Measurements from ENCODE around the gene VAT1L.

GRCh38 chr16:77967054-77967904 lies 178.9 kb downstream of the VAT1L start:
- TF ChIP-seq CTCF (IDR thresholded peaks at IDR 0.05; ENCODE audit: low read depth, low read length, missing input control) (no peak), RAD21 (IDR thresholded peaks at IDR 0.05) (no peak), NR2F2 (IDR thresholded peaks at IDR 0.05) (no peak), REST (IDR thresholded peaks at IDR 0.05) (no peak), GABPA (IDR thresholded peaks at IDR 0.05 in 1 of 2, conservative IDR thresholded peaks at IDR 0.05 in 1 of 2) (no peak), MAX (IDR thresholded peaks at IDR 0.05) (no peak), JUND (IDR thresholded peaks at IDR 0.05) (no peak)
